Cardiac muscle cell (in vitro differentiated cells and primary cell): ENCODE data around the gene PLCG1. TPM values are rescaled to one million over a fixed set of nuclear protein-coding genes. Genes with fewer than 3 reads are reported as not detected.
A peak's percentile ranks its signal among the peaks of the same experiment; 100 is the strongest.
"Not testable (repeated sequence)": the region's sequence is repeated elsewhere in the genome, so short reads cannot be mapped to it uniquely, and the experiment has no call there.

Experiments
- DNase-seq, 2 donors: peaks; one replicate each; pipeline versions ENCODE4 v3.0.0 to v3.0.0-alpha.2; 2010 to 2017; ENCODE audit warnings: low read depth in 1 of 2, low spot score in 1 of 2
- H3K27ac ChIP-seq: fragments of 200-600 bp; sonication (generic); 2 replicates; pipeline ENCODE4 v1.5.1; 2016
- H3K27me3 ChIP-seq: fragments of 200-600 bp; sonication (generic); 2 replicates; pipeline ENCODE4 v1.6.0; 2016; ENCODE audit warnings: control low read depth
- H3K36me3 ChIP-seq: fragments of 200-600 bp; sonication (generic); 2 replicates; pipeline ENCODE4 v1.5.1; 2016; ENCODE audit warnings: control low read depth
- H3K4me1 ChIP-seq: fragments of 200-600 bp; sonication (generic); 2 replicates; pipeline ENCODE4 v1.8.1; 2017; ENCODE audit warnings: low read depth, mild to moderate bottlenecking, mixed run types
- H3K4me3 ChIP-seq: fragments of 200-600 bp; sonication (generic); 2 replicates; pipeline ENCODE4 v1.5.1; 2016; ENCODE audit warnings: mild to moderate bottlenecking
- H3K9me3 ChIP-seq: fragments of 200-600 bp; sonication (generic); 2 replicates; pipeline ENCODE4 v1.5.1; 2017; ENCODE audit warnings: low read depth, mild to moderate bottlenecking, control low read depth
- CTCF ChIP-seq: IDR thresholded peaks from 2 replicates; pipeline ENCODE4 v1.5.1; 2012; ENCODE audit warnings: low read depth, mild to moderate bottlenecking, low read length
- polyA plus RNA-seq: library from polyadenylated mRNA; unstranded; fragments of >200 nt; fragmentation: Nextera tagmentation; extraction: Ambion mirVana; gene quantifications from 2 replicates; pipeline ENCODE4 v1.2.1, GENCODE V29; 2016
- total RNA-seq: library from RNA; depleted of rRNA; stranded (reverse); fragments of >200 nt; gene quantifications from 2 replicates; pipeline ENCODE4 v1.2.3, GENCODE V29; 2016

PLCG1 gene
- total and polyA plus RNA-seq, 2 experiments from 2014 or later, result 43.7 to 87.6 TPM

DNA sequence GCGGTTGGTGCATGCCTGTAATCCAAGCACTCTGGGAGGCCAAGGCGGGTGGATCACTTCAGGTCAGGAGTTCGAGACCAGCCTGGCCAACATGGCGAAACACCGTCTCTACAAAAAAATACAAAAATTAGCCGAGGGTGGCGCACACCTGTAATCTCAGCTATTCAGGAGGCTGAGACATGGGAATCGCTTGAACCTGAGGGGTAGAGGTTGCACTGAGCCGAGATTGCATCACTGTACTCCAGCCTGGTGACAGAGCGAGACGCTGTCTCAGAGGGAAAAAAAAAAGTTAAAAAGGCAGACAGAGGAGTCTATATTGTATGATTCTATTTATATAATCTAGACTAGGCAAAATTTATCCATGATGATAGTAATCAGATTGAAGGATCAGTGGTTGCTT, 27.3 kb upstream of the PLCG1 start:
- H3K4me1 ChIP-seq, result peaks cover 4% of the 10 kb centered on the region
- H3K27ac ChIP-seq, result no peak overlapping the region
- TF ChIP-seq CTCF, result no peak
- DNase-seq, result no peak
- H3K27me3 ChIP-seq, result no peaks in the 10 kb centered on the region
- peaks cover 65% of the 10 kb centered on the region for H3K36me3 ChIP-seq
- H3K9me3 ChIP-seq, result no peaks in the 10 kb centered on the region
- H3K4me3 ChIP-seq, result no peak overlapping the region

DNA sequence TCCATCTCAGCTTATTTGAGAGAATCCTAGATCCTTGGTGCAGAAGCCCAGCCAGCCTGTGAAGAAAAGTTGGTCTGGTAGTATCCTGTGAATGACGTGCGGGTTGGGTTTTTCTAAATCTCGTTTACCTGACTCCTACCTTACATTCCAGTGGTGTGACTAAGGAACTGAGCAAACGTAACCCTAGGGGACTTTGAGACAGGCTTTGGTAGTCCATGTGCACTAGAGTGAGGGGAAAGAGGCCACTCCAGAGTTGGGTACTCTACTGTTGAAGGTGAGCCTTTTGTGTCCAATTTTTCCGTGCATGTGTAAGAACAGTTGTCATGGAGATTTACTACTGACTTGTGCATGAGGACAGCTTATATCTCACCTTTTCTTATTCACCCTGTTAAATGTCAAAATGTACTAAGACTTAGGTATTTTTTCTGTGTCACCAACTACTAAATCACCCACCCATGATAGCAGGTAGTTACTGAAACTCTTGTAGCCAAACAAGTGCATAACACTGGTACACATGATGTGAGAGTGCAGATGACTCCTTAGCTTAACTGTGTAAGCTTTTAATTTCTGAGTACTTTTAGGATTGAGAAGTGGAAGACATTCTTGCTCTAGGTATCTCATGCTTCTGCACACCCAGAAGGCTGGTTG, 26.3 kb upstream of the PLCG1 start:
- H3K36me3 ChIP-seq, result peaks cover 68% of the 10 kb centered on the region
- no peak overlapping the region for H3K27ac ChIP-seq

GRCh38 chr20:41111578-41111951, 25.8 kb upstream of the PLCG1 start:
- Histone ChIP-seq H3K36me3 (peaks cover 68% of the 10 kb centered on the region), H3K9me3 (no peaks in the 10 kb centered on the region), H3K27ac (no peak overlapping the region), H3K4me1 (peaks cover 4% of the 10 kb centered on the region), H3K27me3 (no peaks in the 10 kb centered on the region), H3K4me3 (no peak overlapping the region)
- no peak for TF ChIP-seq CTCF
- no peak for DNase-seq

More for the DNA sequence above, 26.3 kb upstream of the PLCG1 start:
- no peaks in the 10 kb centered on the region for H3K27me3 ChIP-seq
- no peak overlapping the region for H3K4me3 ChIP-seq
- H3K9me3 ChIP-seq, result no peaks in the 10 kb centered on the region
- no peak for DNase-seq
- peaks cover 4% of the 10 kb centered on the region for H3K4me1 ChIP-seq
- no peak for TF ChIP-seq CTCF

- Histone ChIP-seq H3K27me3 (no peaks in the 10 kb centered on the region), H3K9me3 (no peaks in the 10 kb centered on the region), H3K36me3 (peaks cover 83% of the 10 kb centered on the region), H3K4me3 (no peak overlapping the region), H3K4me1 (peaks cover 4% of the 10 kb centered on the region), H3K27ac (peak overlapping the region; percentile 43)
- TF ChIP-seq CTCF, result no peak
- no peak for DNase-seq
These were observed 20.9 kb upstream of the PLCG1 start for GRCh38 chr20:41116282-41116956.

DNA sequence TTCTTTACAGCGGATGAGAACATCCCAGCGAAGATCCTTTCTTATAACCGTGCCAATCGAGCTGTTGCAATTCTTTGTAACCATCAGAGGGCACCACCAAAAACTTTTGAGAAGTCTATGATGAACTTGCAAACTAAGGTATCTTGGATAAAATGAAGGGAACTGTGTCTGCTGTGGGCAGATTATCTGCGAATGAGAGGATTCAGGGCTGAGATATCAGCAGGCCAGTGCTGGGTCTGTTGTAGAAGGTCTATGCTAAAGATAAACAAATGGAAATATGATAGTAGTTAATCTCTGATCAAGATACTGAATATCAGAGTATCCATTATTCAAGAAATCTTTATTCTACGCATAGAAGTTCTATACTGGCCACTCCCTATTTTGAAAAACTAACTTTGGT, 19.2 kb upstream of the PLCG1 start:
- TF ChIP-seq CTCF, result peak; percentile 11
- not testable (repeated sequence) for DNase-seq

More for the DNA sequence above, 19.2 kb upstream of the PLCG1 start:
- not testable (repeated sequence) for H3K27ac ChIP-seq, H3K27me3 ChIP-seq, H3K4me3 ChIP-seq, H3K9me3 ChIP-seq, H3K4me1 ChIP-seq
- H3K36me3 ChIP-seq, result peaks cover 88% of the 10 kb centered on the region
